Endothelial cell of umbilical vein (primary cell): ENCODE data around the gene KATNAL1. TPM values are rescaled to one million over a fixed set of nuclear protein-coding genes. Genes with fewer than 3 reads are reported as not detected.

Experiments
- BruUV-seq: library from RNA; stranded (reverse); fragments of 400-500 nt; replicated peaks from 2 replicates; lab custom pipeline; 2021; lab: Mats Ljungman, UMichigan
- CTCF ChIA-PET: fragments of 300-600, 350-600 bp; sonication (Branson Sonifier 250); formaldehyde crosslinking; loops from one replicate; lab custom pipeline; 2021; ENCODE audit warnings: antibody characterized with exemption, inconsistent platforms; lab: Charles Lee
- POLR2A ChIA-PET: fragments of 300-600, 350-600 bp; sonication (Branson Sonifier 250); formaldehyde crosslinking; loops from one replicate; lab custom pipeline; 2021; ENCODE audit warnings: antibody characterized with exemption, inconsistent platforms; lab: Charles Lee
- DNase-seq: peaks from one replicate; pipeline ENCODE4 v3.0.0-alpha.2; 2011; ENCODE audit warnings: low read depth, low spot score
- FAIRE-seq: peaks from 2 replicates; lab custom pipeline; 2011; peaks lifted over from hg19 to GRCh38; lab: Jason Lieb, UNC
- H2AFZ ChIP-seq: 2 replicates; pipeline ENCODE4 v1.6.0; 2012; ENCODE audit warnings: low read depth, low read length, control low read depth, inconsistent platforms
- H3K27ac ChIP-seq: 2 replicates; pipeline ENCODE4 v1.5.1; 2011; ENCODE audit warnings: low read depth, mild to moderate bottlenecking, control low read depth, low read length, moderate library complexity; ENCODE audit not compliant: insufficient read depth
- H3K27me3 ChIP-seq, 2 experiments: 2 replicates each; pipeline versions ENCODE4 v1.6.0 to v1.6.1; 2011; ENCODE audit warnings: low read length in 2 of 2, mixed read lengths in 1 of 2; ENCODE audit not compliant: control insufficient read depth in 2 of 2, insufficient read depth in 2 of 2
- H3K36me3 ChIP-seq, 2 experiments: 2 replicates in 1 of 2; 3 replicates in 1 of 2; pipeline ENCODE4 v1.5.1; 2011; ENCODE audit warnings: low read length in 2 of 2, mild to moderate bottlenecking in 1 of 2, moderate library complexity in 1 of 2; ENCODE audit not compliant: control insufficient read depth in 2 of 2, insufficient read depth in 2 of 2; ENCODE audit errors: extremely low read depth in 1 of 2
- H3K4me1 ChIP-seq: 3 replicates; pipeline ENCODE4 v1.5.1; 2011; ENCODE audit warnings: mild to moderate bottlenecking, low read length; ENCODE audit not compliant: control insufficient read depth, insufficient read depth; ENCODE audit errors: extremely low read depth
- H3K4me2 ChIP-seq: 2 replicates; pipeline ENCODE4 v1.6.1; 2011; ENCODE audit warnings: low read length, control low read depth, mixed read lengths; ENCODE audit not compliant: insufficient read depth
- H3K4me3 ChIP-seq, 3 experiments: fragments of 200-600 bp in 1 of 3; sonication (generic), shearing (Covaris generic) in 1 of 3; replicated peaks in 1 of 3; 2 replicates each; pipeline ENCODE4 v1.5.1; 2011 to 2016; ENCODE audit warnings: control low read depth in 3 of 3, low read length in 3 of 3, mild to moderate bottlenecking in 2 of 3, inconsistent platforms in 1 of 3, low read depth in 1 of 3, moderate library complexity in 1 of 3; ENCODE audit not compliant: insufficient read depth in 1 of 3
- H3K79me2 ChIP-seq: 2 replicates; pipeline ENCODE4 v1.6.0; 2012; ENCODE audit warnings: low read length, inconsistent platforms; ENCODE audit not compliant: control insufficient read depth, insufficient read depth
- H3K9ac ChIP-seq: replicated peaks from 2 replicates; pipeline ENCODE3; 2011; ENCODE audit warnings: low read length, control low read depth; ENCODE audit not compliant: insufficient read depth; ENCODE audit errors: extremely low read depth
- H3K9me1 ChIP-seq: replicated peaks from 3 replicates; pipeline ENCODE4 v1.6.0; 2011; ENCODE audit warnings: mild to moderate bottlenecking, low read length; ENCODE audit not compliant: control insufficient read depth, insufficient read depth; ENCODE audit errors: extremely low read depth
- H3K9me3 ChIP-seq: replicated peaks from 2 replicates; pipeline ENCODE4 v1.5.1; 2012; ENCODE audit warnings: low read length, inconsistent platforms; ENCODE audit not compliant: control insufficient read depth, insufficient read depth
- H4K20me1 ChIP-seq: replicated peaks from 2 replicates; pipeline ENCODE3; 2011; ENCODE audit warnings: mild to moderate bottlenecking, low read length; ENCODE audit not compliant: control insufficient read depth, insufficient read depth; ENCODE audit errors: extremely low read depth
- EZH2 ChIP-seq: IDR thresholded peaks from 2 replicates; pipeline ENCODE4 v1.6.1; 2012; ENCODE audit warnings: borderline replicate concordance, low read depth, mild to moderate bottlenecking, moderate library complexity, low read length, inconsistent platforms; ENCODE audit not compliant: severe bottlenecking
- FOS ChIP-seq: IDR thresholded peaks from 2 replicates; pipeline ENCODE4 v1.6.1; 2011; ENCODE audit warnings: mild to moderate bottlenecking, low read length, moderate library complexity, borderline replicate concordance; ENCODE audit not compliant: insufficient read depth
- GATA2 ChIP-seq: IDR thresholded peaks from 2 replicates; pipeline ENCODE4 v1.7.0; 2011; ENCODE audit warnings: low read depth, mild to moderate bottlenecking, moderate library complexity, mixed read lengths, low read length; ENCODE audit not compliant: insufficient read length, insufficient read depth
- JUN ChIP-seq: IDR thresholded peaks from 2 replicates; pipeline ENCODE4 v1.6.1; 2011; ENCODE audit warnings: borderline replicate concordance, low read depth; ENCODE audit not compliant: insufficient read length, insufficient read depth
- MYC ChIP-seq: IDR thresholded peaks from one replicate; pipeline ENCODE4 v1.6.1; 2011; ENCODE audit warnings: mild to moderate bottlenecking, low read depth, low read length
- POLR2A ChIP-seq: IDR thresholded peaks from 2 replicates; pipeline ENCODE4 v1.6.1; 2012; ENCODE audit warnings: low read depth, mild to moderate bottlenecking, control low read depth, low read length
- POLR2AphosphoS5 ChIP-seq: IDR thresholded peaks from 2 replicates; pipeline ENCODE4 v1.6.1; 2012; ENCODE audit warnings: low read depth, mild to moderate bottlenecking, control low read depth, low read length, moderate library complexity; ENCODE audit not compliant: insufficient read depth
- dilution Hi-C: fragments of 300-500 bp; cut with MboI; formaldehyde crosslinking; loops from one replicate; pipeline ENCODE4 v1.15.0; 2019; ENCODE audit warnings: low sequenced_read_pairs; ENCODE audit not compliant: extremely low pct_ligation_motif_present
- intact Hi-C: fragments of 100-400 bp; cut with micrococcal nuclease; formaldehyde crosslinking; loops from one replicate; pipeline ENCODE4 v1.10.0; 2022
- polyA plus RNA-seq, 4 experiments: library from polyadenylated mRNA; depleted of rRNA in 3 of 4; stranded (reverse) in 3 of 4; unstranded in 1 of 4; fragments of >200 nt; gene quantifications; 2 replicates each; pipeline versions ENCODE4 v1.2.1 to v1.2.3, GENCODE V29; 2011 to 2012; ENCODE audit warnings: missing spikeins in 1 of 4
- total RNA-seq: library from RNA; stranded (reverse); gene quantifications from 2 replicates; pipeline ENCODE4 v1.2.3, GENCODE V29; 2021
- TF ChIP-seq, protein P1 (sequence below), 2 donors: IDR thresholded peaks; 1 replicate in 1 of 2; 2 replicates in 1 of 2; pipeline ENCODE4 v1.5.1; 2011; ENCODE audit warnings: low read length in 2 of 2, mild to moderate bottlenecking in 2 of 2, moderate library complexity in 2 of 2, control low read depth in 1 of 2, inconsistent platforms in 1 of 2, low read depth in 1 of 2; ENCODE audit not compliant: insufficient read depth in 1 of 2; ENCODE audit errors: extremely low read depth in 1 of 2
- TF ChIP-seq, protein P2 (sequence below): IDR thresholded peaks from 2 replicates; pipeline ENCODE4 v1.6.1; 2011; ENCODE audit not compliant: insufficient read depth, insufficient read length

KATNAL1 gene
- total and polyA plus RNA-seq, 2 donors (not counting 3 experiments of a cell fraction or from before 2014, with no cell fraction given): 7.2 to 49.2 TPM

DNA sequence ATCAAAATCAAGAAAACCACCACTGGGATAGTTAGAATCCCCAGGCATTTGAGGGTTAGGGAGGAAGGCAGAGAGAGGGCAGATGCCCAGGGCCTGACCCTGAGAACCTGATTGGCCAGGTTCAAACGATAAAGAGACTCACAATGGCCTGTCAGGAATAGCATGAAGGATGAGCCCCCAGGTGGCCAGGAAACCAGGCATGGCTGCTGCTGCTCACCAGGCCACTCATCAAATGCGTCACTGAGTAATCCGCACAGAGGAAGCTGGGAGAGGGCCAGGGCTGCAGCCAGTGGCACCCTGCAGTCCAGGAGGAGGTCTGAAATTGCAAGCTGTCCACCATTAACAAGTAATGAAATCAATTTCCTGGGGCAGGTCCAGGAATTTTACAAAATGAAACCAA lies 111.3 kb downstream of the KATNAL1 start:
- ChIA-PET CTCF (interaction anchor here (1.0 to 1.4 kb wide), 3 partner anchors 12 to 63 kb away, joined by 3 to 7 read pairs (median 3); no protein-coding TSS in a partner anchor), POLR2A (no interaction called here)
- no TSS peak for BruUV-seq
- Histone ChIP-seq H3K79me2 (no peaks in the 10 kb centered on the region), H3K4me1 (no peaks in the 10 kb centered on the region), H3K4me2 (no peak overlapping the region), H3K4me3 (no peak overlapping the region), H3K9ac (no peak overlapping the region), H3K27ac (no peak overlapping the region), H4K20me1 (no peaks in the 10 kb centered on the region), H3K9me3 (no peaks in the 10 kb centered on the region), H3K36me3 (no peaks in the 10 kb centered on the region), H3K9me1 (no peaks in the 10 kb centered on the region), H2AFZ (no peak overlapping the region), H3K27me3 (no peaks in the 10 kb centered on the region)
- dilution Hi-C loops: no loop called here
- intact Hi-C loops: no loop called here
- peak; percentile 4 for DNase-seq
- FAIRE-seq: no peak
- no peak for TF ChIP-seq POLR2A
- TF ChIP-seq JUN: no peak
- TF ChIP-seq MYC: no peak
- no peak for TF ChIP-seq EZH2
- no peak for TF ChIP-seq FOS
- TF ChIP-seq, protein P1, sequence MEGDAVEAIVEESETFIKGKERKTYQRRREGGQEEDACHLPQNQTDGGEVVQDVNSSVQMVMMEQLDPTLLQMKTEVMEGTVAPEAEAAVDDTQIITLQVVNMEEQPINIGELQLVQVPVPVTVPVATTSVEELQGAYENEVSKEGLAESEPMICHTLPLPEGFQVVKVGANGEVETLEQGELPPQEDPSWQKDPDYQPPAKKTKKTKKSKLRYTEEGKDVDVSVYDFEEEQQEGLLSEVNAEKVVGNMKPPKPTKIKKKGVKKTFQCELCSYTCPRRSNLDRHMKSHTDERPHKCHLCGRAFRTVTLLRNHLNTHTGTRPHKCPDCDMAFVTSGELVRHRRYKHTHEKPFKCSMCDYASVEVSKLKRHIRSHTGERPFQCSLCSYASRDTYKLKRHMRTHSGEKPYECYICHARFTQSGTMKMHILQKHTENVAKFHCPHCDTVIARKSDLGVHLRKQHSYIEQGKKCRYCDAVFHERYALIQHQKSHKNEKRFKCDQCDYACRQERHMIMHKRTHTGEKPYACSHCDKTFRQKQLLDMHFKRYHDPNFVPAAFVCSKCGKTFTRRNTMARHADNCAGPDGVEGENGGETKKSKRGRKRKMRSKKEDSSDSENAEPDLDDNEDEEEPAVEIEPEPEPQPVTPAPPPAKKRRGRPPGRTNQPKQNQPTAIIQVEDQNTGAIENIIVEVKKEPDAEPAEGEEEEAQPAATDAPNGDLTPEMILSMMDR (IDR thresholded peaks at IDR 0.05; ENCODE audit: extremely low read depth in 1 of 2, insufficient read depth in 1 of 2, low read depth in 1 of 2, low read length in 2 of 2): no peak
- TF ChIP-seq GATA2: no peak
- TF ChIP-seq, protein P2, sequence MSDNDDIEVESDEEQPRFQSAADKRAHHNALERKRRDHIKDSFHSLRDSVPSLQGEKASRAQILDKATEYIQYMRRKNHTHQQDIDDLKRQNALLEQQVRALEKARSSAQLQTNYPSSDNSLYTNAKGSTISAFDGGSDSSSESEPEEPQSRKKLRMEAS: no peak
- TF ChIP-seq POLR2AphosphoS5: no peak
